HG02588 (cell line): ENCODE data around the gene TMEM232.
"Not testable (repeated sequence)": the region's sequence is repeated elsewhere in the genome, so short reads cannot be mapped to it uniquely, and the experiment has no call there.

Source experiments
- ATAC-seq: cut with Tn5 transposase; IDR thresholded peaks from one replicate; pipeline ENCODE4 v1.9.1; 2021; ENCODE audit warnings: mild to moderate bottlenecking, moderate library complexity; ENCODE audit not compliant: unreplicated experiment

TMEM232 gene

GRCh38 chr5:110726249-110727024 lies at the start of gene TMEM232:
TSS of gene TMEM232 (minus strand) at chr5:110726671. CDS start at chr5:110667352, 59,319 bp downstream.
- ATAC-seq: peak; percentile 100

- ATAC-seq: no peak
Measured at GRCh38 chr5:110770286-110770685, 43.8 kb upstream of the TMEM232 start.

- ATAC-seq: no peak
Measured at GRCh38 chr5:110769000-110769681, 42.7 kb upstream of the TMEM232 start.

GRCh38 chr5:110768138-110768860 lies 41.8 kb upstream of the TMEM232 start:
- no peak for ATAC-seq

GRCh38 chr5:110760158-110760557 lies 33.7 kb upstream of the TMEM232 start:
- no peak for ATAC-seq

- no peak for ATAC-seq
Measured at GRCh38 chr5:110757118-110757729, 30.8 kb upstream of the TMEM232 start.

GRCh38 chr5:110754181-110754580 lies 27.7 kb upstream of the TMEM232 start:
- no peak for ATAC-seq

- no peak for ATAC-seq
Measured at GRCh38 chr5:110753600-110753999, 27.1 kb upstream of the TMEM232 start.

GRCh38 chr5:110752953-110753352 lies 26.5 kb upstream of the TMEM232 start:
- peak; percentile 29 for ATAC-seq

GRCh38 chr5:110751902-110752762 lies 25.7 kb upstream of the TMEM232 start:
- ATAC-seq: peak; percentile 98

- ATAC-seq: peak; percentile 95
Measured at GRCh38 chr5:110738812-110739651, 12.6 kb upstream of the TMEM232 start, which contains the start of gene SLC25A46. TSS of gene SLC25A46 (plus strand) at chr5:110739007. CDS start at chr5:110739120, 113 bp downstream.

- ATAC-seq: peak; percentile 57
Measured at GRCh38 chr5:110738503-110738811, 12.0 kb upstream of the TMEM232 start.

- ATAC-seq: no peak
Measured at GRCh38 chr5:110736753-110737152, 10.3 kb upstream of the TMEM232 start.

GRCh38 chr5:110735556-110735955 lies 9.1 kb upstream of the TMEM232 start:
- ATAC-seq: no peak

- ATAC-seq: no peak
Measured at GRCh38 chr5:110734101-110734500, 7.6 kb upstream of the TMEM232 start.

- ATAC-seq: not testable (repeated sequence)
Measured at GRCh38 chr5:110731499-110731898, 5.0 kb upstream of the TMEM232 start.

GRCh38 chr5:110727025-110727314 lies 499 bp upstream of the TMEM232 start:
- ATAC-seq: peak; percentile 45

GRCh38 chr5:110718311-110718710 lies 8.2 kb downstream of the TMEM232 start:
- ATAC-seq: no peak
